ENCODE results near the gene CCHCR1.
"Not testable (repeated sequence)": the region's sequence is repeated elsewhere in the genome, so short reads cannot be mapped to it uniquely, and the experiment has no call there.

DNA sequence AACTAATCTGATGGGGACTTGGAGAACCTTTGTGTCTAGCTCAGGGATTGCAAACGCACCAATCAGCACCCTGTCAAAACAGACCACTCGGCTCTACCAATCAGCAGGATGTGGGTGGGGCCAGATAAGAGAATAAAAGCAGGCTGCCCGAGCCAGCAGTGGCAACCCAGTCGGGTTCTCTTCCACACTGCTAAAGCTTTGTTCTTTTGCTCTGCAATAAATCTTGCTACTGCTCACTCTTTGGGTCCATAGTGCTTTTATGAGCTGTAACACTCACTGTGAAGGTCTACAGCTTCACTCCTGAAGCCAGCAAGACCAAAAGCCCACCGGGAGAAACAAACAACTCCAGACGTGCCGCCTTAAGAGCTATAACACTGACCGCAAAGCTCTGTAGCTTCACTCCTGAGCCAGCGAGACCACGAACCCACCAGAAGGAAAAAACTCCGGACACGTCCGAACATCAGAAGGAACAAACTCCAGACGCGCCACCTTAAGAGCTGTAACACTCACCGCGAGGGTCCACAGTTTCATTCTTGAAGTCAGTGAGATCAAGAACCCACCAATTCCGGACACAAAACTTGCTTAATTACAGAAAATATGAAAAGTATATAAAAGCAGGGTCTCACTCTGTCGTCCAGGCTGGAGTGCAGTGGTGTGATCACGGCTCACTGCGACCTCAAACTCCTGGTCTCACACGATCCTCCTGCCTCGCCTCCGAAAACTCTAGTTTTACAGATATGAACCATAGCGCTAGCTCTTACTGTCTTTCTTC is 38.8 kb upstream of the CCHCR1 start:
- not testable (repeated sequence) for TF ChIP-seq CTCF, EZH2phosphoT487 (IDR thresholded peaks at IDR 0.05)

All from neural progenitor cell (in vitro differentiated cells).